H9 (cell line): ENCODE measurements around the gene MTG2. TPM values are rescaled to one million over a fixed set of nuclear protein-coding genes. Genes with fewer than 3 reads are reported as not detected.

Experiments
- DNase-seq: peaks from one replicate; pipeline ENCODE4 v3.0.0-alpha.2; 2017
- H2AFZ ChIP-seq: one replicate; pipeline ENCODE4 v1.6.1; 2013; ENCODE audit warnings: mild to moderate bottlenecking, low read length, control low read depth, moderate library complexity
- H2AK5ac ChIP-seq: 2 replicates; pipeline ENCODE4 v1.6.1; 2013; ENCODE audit warnings: low read length, control low read depth, mixed read lengths; ENCODE audit not compliant: insufficient read length
- H2BK120ac ChIP-seq: one replicate; pipeline ENCODE4 v1.6.1; 2013; ENCODE audit warnings: low read depth, mild to moderate bottlenecking, low read length, control low read depth, inconsistent platforms; ENCODE audit not compliant: poor library complexity, severe bottlenecking
- H2BK12ac ChIP-seq: 2 replicates; pipeline ENCODE4 v1.6.1; 2013; ENCODE audit warnings: low read length, control low read depth, mixed read lengths, low read depth; ENCODE audit not compliant: insufficient read length
- H2BK15ac ChIP-seq: 2 replicates; pipeline ENCODE4 v1.6.1; 2013; ENCODE audit warnings: low read depth, low read length, control low read depth
- H2BK20ac ChIP-seq: one replicate; pipeline ENCODE4 v1.6.1; 2013; ENCODE audit warnings: low read depth, mild to moderate bottlenecking, low read length, control low read depth, inconsistent platforms; ENCODE audit not compliant: poor library complexity, severe bottlenecking
- H2BK5ac ChIP-seq: 2 replicates; pipeline ENCODE4 v1.6.1; 2013; ENCODE audit warnings: low read length, control low read depth, mixed read lengths; ENCODE audit not compliant: insufficient read length
- H3K14ac ChIP-seq: 2 replicates; pipeline ENCODE4 v1.6.1; 2013; ENCODE audit warnings: low read length, control low read depth; ENCODE audit not compliant: insufficient read depth
- H3K18ac ChIP-seq: 2 replicates; pipeline ENCODE4 v1.6.1; 2013; ENCODE audit warnings: low read depth, mild to moderate bottlenecking, mixed read lengths, low read length, control low read depth; ENCODE audit not compliant: insufficient read length
- H3K23ac ChIP-seq: 2 replicates; pipeline ENCODE4 v1.6.1; 2013; ENCODE audit warnings: low read length, control low read depth, mixed read lengths, low read depth; ENCODE audit not compliant: insufficient read length
- H3K23me2 ChIP-seq: 2 replicates; pipeline ENCODE4 v1.6.1; 2013; ENCODE audit warnings: low read depth, mild to moderate bottlenecking, mixed read lengths, low read length, control low read depth; ENCODE audit not compliant: insufficient read length, poor library complexity, severe bottlenecking
- H3K27ac ChIP-seq: 2 replicates; pipeline ENCODE4 v1.5.1; 2013; ENCODE audit warnings: low read length, control low read depth, mixed read lengths, low read depth; ENCODE audit not compliant: insufficient read length
- H3K27me3 ChIP-seq: 2 replicates; pipeline ENCODE4 v1.6.1; 2013; ENCODE audit warnings: low read length, control low read depth, inconsistent platforms; ENCODE audit not compliant: insufficient read depth
- H3K4ac ChIP-seq: 2 replicates; pipeline ENCODE4 v1.6.1; 2013; ENCODE audit warnings: low read depth, mild to moderate bottlenecking, control low read depth, inconsistent platforms, low read length, moderate library complexity
- H3K4me1 ChIP-seq: 2 replicates; pipeline ENCODE4 v1.6.1; 2013; ENCODE audit warnings: low read length, control low read depth, inconsistent platforms; ENCODE audit not compliant: insufficient read depth
- H3K4me2 ChIP-seq: 2 replicates; pipeline ENCODE4 v1.6.1; 2013; ENCODE audit warnings: low read length, control low read depth, mixed read lengths; ENCODE audit not compliant: insufficient read length, insufficient read depth
- H3K56ac ChIP-seq: 2 replicates; pipeline ENCODE4 v1.6.1; 2013; ENCODE audit warnings: low read depth, mild to moderate bottlenecking, mixed read lengths, low read length, control low read depth; ENCODE audit not compliant: insufficient read length
- H3K79me1 ChIP-seq: 2 replicates; pipeline ENCODE4 v1.6.1; 2013; ENCODE audit warnings: low read depth, mild to moderate bottlenecking, moderate library complexity, low read length, control low read depth, inconsistent platforms; ENCODE audit not compliant: insufficient read depth, poor library complexity, severe bottlenecking
- H3K79me2 ChIP-seq: 2 replicates; pipeline ENCODE4 v1.6.1; 2013; ENCODE audit warnings: low read length, control low read depth, inconsistent platforms; ENCODE audit not compliant: insufficient read depth
- H3K9ac ChIP-seq: 2 replicates; pipeline ENCODE4 v1.6.1; 2013; ENCODE audit warnings: low read length, control low read depth, mixed read lengths; ENCODE audit not compliant: insufficient read length; ENCODE audit errors: extremely low read depth
- H3K9me3 ChIP-seq: one replicate; pipeline ENCODE4 v1.6.1; 2013; ENCODE audit warnings: low read depth, low read length, inconsistent platforms; ENCODE audit not compliant: control insufficient read depth
- H3T11ph ChIP-seq: one replicate; pipeline ENCODE4 v1.6.1; 2013; ENCODE audit warnings: mild to moderate bottlenecking, low read length, control low read depth, inconsistent platforms
- H4K20me1 ChIP-seq: one replicate; pipeline ENCODE4 v1.6.1; 2013; ENCODE audit not compliant: control insufficient read depth, insufficient read length, insufficient read depth
- H4K5ac ChIP-seq: 2 replicates; pipeline ENCODE4 v1.6.1; 2013; ENCODE audit warnings: low read depth, mild to moderate bottlenecking, mixed read lengths, low read length, control low read depth; ENCODE audit not compliant: insufficient read length
- H4K8ac ChIP-seq: replicated peaks from 2 replicates; pipeline ENCODE4 v1.6.1; 2013; ENCODE audit warnings: low read length, control low read depth, mixed read lengths, low read depth; ENCODE audit not compliant: insufficient read length
- H4K91ac ChIP-seq: 2 replicates; pipeline ENCODE4 v1.6.1; 2013; ENCODE audit warnings: low read depth, mild to moderate bottlenecking, moderate library complexity, mixed read lengths, low read length, control low read depth; ENCODE audit not compliant: insufficient read length
- H3K27ac Mint-ChIP-seq, 3 experiments: 2 replicates in 2 of 3; 3 replicates in 1 of 3; pipeline ENCODE4 v1.8.0; 2020 to 2021; ENCODE audit warnings: mixed read lengths in 3 of 3, mild to moderate bottlenecking in 1 of 3, moderate library complexity in 1 of 3
- H3K27me3 Mint-ChIP-seq: 2 replicates; pipeline ENCODE4 v1.8.0; 2021; ENCODE audit warnings: low read depth, mild to moderate bottlenecking, moderate library complexity, mixed read lengths
- H3K36me3 Mint-ChIP-seq, 3 experiments: 2 replicates in 2 of 3; 3 replicates in 1 of 3; pipeline ENCODE4 v1.8.0; 2020 to 2021; ENCODE audit warnings: low read depth in 3 of 3, mixed read lengths in 3 of 3; ENCODE audit not compliant: insufficient read depth in 1 of 3
- H3K4me1 Mint-ChIP-seq, 2 experiments: 2 replicates each; pipeline ENCODE4 v1.8.0; 2020; ENCODE audit warnings: mixed read lengths in 2 of 2
- H3K4me3 Mint-ChIP-seq, 2 experiments: 2 replicates in 1 of 2; 3 replicates in 1 of 2; pipeline ENCODE4 v1.8.0; 2020 to 2021; ENCODE audit warnings: mild to moderate bottlenecking in 2 of 2, mixed read lengths in 2 of 2, moderate library complexity in 1 of 2
- H3K9me3 Mint-ChIP-seq, 2 experiments: 2 replicates in 1 of 2; 3 replicates in 1 of 2; pipeline ENCODE4 v1.8.0; 2020; ENCODE audit warnings: mild to moderate bottlenecking in 2 of 2, mixed read lengths in 2 of 2, moderate library complexity in 1 of 2
- WGBS: extraction: QIAGEN DNeasy Blood & Tissue Kit; methylation state at CpG from one replicate; pipeline ENCODE4 v1.1.7; 2013; ENCODE audit warnings: missing lambda C conversion rate, low lambda C conversion rate, mixed read lengths; ENCODE audit not compliant: insufficient read length; ENCODE audit errors: extremely low coverage; 5-methylcytosine and 5-hydroxymethylcytosine counted together
- total RNA-seq: library from RNA; stranded (reverse); gene quantifications from 2 replicates; pipeline ENCODE4 v1.2.1, GENCODE V29; 2021
- TF ChIP-seq, protein P1 (sequence below): fragments of 200-600 bp; sonication (generic); conservative IDR thresholded peaks from 3 replicates; pipeline ENCODE4 v1.8.0; 2021; ENCODE audit warnings: antibody characterized with exemption, mild to moderate bottlenecking

The MTG2 gene
- total RNA-seq, 1 experiment from 2014 or later, result 25.1 TPM

DNA sequence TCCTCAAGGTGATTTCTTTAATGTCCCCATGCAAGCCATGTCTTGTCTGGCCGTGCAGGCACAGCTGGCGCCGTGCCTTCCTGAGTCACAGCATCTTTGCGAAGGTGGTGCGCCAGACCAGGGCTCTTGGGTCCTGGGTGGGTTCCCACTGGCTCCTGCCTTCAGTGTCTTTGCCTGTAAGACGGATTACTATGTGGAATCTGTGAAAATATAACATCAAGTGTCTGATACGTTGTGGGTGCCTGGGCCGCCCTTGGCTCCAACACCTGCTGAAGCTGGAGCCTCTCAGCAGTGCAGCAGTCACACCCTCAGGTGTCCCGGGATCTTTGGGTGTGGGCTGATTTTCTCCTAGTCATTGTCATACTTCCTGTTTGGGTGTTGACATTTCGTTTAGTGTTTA lies 58.7 kb downstream of the MTG2 start:
- Histone ChIP-seq H3K18ac (no peak overlapping the region), H2BK5ac (no peak overlapping the region), H4K5ac (no peak overlapping the region), H2AFZ (no peak overlapping the region), H2AK5ac (no peak overlapping the region), H3K4me2 (no peak overlapping the region), H2BK15ac (no peak overlapping the region), H3K27ac (no peak overlapping the region), H4K8ac (no peak overlapping the region), H2BK20ac (no peak overlapping the region), H2BK120ac (no peak overlapping the region), H3K79me2 (peaks cover 13% of the 10 kb centered on the region; the same call in 1 of the 2 replicates), H3K23me2 (peaks cover 7% of the 10 kb centered on the region), H3K27me3 (no peaks in the 10 kb centered on the region), H3K79me1 (peaks cover 2% of the 10 kb centered on the region), H3K9ac (no peak overlapping the region), H3T11ph (no peak overlapping the region), H3K56ac (no peak overlapping the region), H3K4me1 (no peaks in the 10 kb centered on the region), H3K4ac (no peak overlapping the region), H4K91ac (no peak overlapping the region), H4K20me1 (no peaks in the 10 kb centered on the region), H2BK12ac (no peak overlapping the region), H3K14ac (no peak overlapping the region), H3K9me3 (no peaks in the 10 kb centered on the region), H3K23ac (no peak overlapping the region)
- Mint-ChIP-seq H3K27me3 (no peaks in the 10 kb centered on the region), H3K4me3 (no peak overlapping the region), H3K4me1 (peaks cover 24 to 35% of the 10 kb centered on the region in 2 experiments), H3K36me3 (peaks cover 0 to 20% (median 15%) of the 10 kb centered on the region in 3 experiments; a peak in 6 of 7 replicates), H3K9me3 (no peaks in the 10 kb centered on the region; a peak in 1 of 5 replicates), H3K27ac (peak overlapping the region in 1 of 3 experiments; percentile 64; a peak in 2 of 7 replicates)
- TF ChIP-seq, protein P1, sequence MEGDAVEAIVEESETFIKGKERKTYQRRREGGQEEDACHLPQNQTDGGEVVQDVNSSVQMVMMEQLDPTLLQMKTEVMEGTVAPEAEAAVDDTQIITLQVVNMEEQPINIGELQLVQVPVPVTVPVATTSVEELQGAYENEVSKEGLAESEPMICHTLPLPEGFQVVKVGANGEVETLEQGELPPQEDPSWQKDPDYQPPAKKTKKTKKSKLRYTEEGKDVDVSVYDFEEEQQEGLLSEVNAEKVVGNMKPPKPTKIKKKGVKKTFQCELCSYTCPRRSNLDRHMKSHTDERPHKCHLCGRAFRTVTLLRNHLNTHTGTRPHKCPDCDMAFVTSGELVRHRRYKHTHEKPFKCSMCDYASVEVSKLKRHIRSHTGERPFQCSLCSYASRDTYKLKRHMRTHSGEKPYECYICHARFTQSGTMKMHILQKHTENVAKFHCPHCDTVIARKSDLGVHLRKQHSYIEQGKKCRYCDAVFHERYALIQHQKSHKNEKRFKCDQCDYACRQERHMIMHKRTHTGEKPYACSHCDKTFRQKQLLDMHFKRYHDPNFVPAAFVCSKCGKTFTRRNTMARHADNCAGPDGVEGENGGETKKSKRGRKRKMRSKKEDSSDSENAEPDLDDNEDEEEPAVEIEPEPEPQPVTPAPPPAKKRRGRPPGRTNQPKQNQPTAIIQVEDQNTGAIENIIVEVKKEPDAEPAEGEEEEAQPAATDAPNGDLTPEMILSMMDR, result no peak
- no peak for DNase-seq
- WGBS, result no CpG with 5 or more reads among the region's 10 CpGs
